ENCODE data around the gene TMEM190. TPM values are rescaled to one million over a fixed set of nuclear protein-coding genes. Genes with fewer than 3 reads are reported as not detected.

TMEM190 gene
- total RNA-seq, 1 experiment from 2014 or later = 0.74 TPM

DNA sequence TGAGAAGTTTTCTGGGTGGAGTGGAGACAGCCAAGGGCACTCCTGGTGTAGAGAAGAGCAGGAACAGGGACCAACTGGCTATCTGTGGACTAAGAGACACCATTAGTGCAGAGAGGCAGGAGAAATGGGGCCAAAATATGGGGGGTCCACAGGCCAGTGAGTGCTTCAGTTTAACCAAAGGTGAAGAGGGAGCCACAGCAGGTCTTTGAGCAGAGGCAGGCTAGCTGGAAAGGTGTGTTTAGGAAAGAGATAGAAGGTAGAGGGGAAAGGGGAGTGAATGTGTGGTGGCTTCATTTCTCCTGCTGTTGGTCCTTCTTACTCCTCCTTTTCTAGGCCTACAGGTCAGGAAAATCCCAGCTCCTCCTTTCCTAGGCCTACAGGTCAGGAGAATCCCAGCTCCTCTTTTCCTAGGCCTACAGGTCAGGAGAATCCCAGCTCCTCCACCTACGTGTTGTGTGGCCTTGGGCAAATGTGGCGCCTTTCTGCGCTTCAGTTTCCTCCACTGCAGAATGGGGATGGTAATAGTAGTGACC lies 6.0 kb downstream of the TMEM190 start:
- TF ChIP-seq POLR2AphosphoS5 (IDR thresholded peaks at IDR 0.05; ENCODE audit: low read depth, low read length) = no peak
- no peak for TF ChIP-seq TCF7L2 (IDR thresholded peaks at IDR 0.05; ENCODE audit: low read depth, low read length)
- TF ChIP-seq, protein P1, sequence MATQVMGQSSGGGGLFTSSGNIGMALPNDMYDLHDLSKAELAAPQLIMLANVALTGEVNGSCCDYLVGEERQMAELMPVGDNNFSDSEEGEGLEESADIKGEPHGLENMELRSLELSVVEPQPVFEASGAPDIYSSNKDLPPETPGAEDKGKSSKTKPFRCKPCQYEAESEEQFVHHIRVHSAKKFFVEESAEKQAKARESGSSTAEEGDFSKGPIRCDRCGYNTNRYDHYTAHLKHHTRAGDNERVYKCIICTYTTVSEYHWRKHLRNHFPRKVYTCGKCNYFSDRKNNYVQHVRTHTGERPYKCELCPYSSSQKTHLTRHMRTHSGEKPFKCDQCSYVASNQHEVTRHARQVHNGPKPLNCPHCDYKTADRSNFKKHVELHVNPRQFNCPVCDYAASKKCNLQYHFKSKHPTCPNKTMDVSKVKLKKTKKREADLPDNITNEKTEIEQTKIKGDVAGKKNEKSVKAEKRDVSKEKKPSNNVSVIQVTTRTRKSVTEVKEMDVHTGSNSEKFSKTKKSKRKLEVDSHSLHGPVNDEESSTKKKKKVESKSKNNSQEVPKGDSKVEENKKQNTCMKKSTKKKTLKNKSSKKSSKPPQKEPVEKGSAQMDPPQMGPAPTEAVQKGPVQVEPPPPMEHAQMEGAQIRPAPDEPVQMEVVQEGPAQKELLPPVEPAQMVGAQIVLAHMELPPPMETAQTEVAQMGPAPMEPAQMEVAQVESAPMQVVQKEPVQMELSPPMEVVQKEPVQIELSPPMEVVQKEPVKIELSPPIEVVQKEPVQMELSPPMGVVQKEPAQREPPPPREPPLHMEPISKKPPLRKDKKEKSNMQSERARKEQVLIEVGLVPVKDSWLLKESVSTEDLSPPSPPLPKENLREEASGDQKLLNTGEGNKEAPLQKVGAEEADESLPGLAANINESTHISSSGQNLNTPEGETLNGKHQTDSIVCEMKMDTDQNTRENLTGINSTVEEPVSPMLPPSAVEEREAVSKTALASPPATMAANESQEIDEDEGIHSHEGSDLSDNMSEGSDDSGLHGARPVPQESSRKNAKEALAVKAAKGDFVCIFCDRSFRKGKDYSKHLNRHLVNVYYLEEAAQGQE (IDR thresholded peaks at IDR 0.05; ENCODE audit: insufficient read depth in 1 of 2, low read depth in 2 of 2, low read length in 1 of 2) = no peak
- no peak for TF ChIP-seq SIN3A (IDR thresholded peaks at IDR 0.05; ENCODE audit: borderline replicate concordance, insufficient read depth, low read depth, low read length)
- TF ChIP-seq, protein P2, sequence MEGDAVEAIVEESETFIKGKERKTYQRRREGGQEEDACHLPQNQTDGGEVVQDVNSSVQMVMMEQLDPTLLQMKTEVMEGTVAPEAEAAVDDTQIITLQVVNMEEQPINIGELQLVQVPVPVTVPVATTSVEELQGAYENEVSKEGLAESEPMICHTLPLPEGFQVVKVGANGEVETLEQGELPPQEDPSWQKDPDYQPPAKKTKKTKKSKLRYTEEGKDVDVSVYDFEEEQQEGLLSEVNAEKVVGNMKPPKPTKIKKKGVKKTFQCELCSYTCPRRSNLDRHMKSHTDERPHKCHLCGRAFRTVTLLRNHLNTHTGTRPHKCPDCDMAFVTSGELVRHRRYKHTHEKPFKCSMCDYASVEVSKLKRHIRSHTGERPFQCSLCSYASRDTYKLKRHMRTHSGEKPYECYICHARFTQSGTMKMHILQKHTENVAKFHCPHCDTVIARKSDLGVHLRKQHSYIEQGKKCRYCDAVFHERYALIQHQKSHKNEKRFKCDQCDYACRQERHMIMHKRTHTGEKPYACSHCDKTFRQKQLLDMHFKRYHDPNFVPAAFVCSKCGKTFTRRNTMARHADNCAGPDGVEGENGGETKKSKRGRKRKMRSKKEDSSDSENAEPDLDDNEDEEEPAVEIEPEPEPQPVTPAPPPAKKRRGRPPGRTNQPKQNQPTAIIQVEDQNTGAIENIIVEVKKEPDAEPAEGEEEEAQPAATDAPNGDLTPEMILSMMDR (IDR thresholded peaks at IDR 0.05) = no peak
- intact Hi-C loops (cut with micrococcal nuclease; ENCODE audit: unreplicated experiment) (no loop called here), in situ Hi-C loops (cut with HindIII; ENCODE audit: low pct_unique_long_range_greater_than_20kb, low sequenced_read_pairs) (no loop called here)
- Histone ChIP-seq H3K27ac (ENCODE audit: low read length) (peak overlapping the region; percentile 45; the same call in 1 of the 2 replicates), H3K9me3 (ENCODE audit: control insufficient read depth, insufficient read depth, low read depth, low read length) (no peaks in the 10 kb centered on the region), H3K36me3 (ENCODE audit: control insufficient read depth, insufficient read depth, low read length) (peaks cover 9% of the 10 kb centered on the region), H3K4me1 (ENCODE audit: control insufficient read depth, insufficient read depth, low read length) (peaks cover 19% of the 10 kb centered on the region), H3K4me3 (ENCODE audit: low read depth in 2 of 2, low read length in 2 of 2) (peak overlapping the region in 1 of 2 experiments; percentile 55; a peak in 1 of 4 replicates), H3K27me3 (ENCODE audit: control insufficient read depth, insufficient read depth, low read length) (no peaks in the 10 kb centered on the region)
- no TSS peak for BruUV-seq (replicated peaks)
- no peak for DNase-seq (ENCODE audit: low read depth, low spot score)
- POLR2A ChIA-PET = no interaction called here
- ATAC-seq = no peak
- CTCF ChIA-PET = no interaction called here

DNA sequence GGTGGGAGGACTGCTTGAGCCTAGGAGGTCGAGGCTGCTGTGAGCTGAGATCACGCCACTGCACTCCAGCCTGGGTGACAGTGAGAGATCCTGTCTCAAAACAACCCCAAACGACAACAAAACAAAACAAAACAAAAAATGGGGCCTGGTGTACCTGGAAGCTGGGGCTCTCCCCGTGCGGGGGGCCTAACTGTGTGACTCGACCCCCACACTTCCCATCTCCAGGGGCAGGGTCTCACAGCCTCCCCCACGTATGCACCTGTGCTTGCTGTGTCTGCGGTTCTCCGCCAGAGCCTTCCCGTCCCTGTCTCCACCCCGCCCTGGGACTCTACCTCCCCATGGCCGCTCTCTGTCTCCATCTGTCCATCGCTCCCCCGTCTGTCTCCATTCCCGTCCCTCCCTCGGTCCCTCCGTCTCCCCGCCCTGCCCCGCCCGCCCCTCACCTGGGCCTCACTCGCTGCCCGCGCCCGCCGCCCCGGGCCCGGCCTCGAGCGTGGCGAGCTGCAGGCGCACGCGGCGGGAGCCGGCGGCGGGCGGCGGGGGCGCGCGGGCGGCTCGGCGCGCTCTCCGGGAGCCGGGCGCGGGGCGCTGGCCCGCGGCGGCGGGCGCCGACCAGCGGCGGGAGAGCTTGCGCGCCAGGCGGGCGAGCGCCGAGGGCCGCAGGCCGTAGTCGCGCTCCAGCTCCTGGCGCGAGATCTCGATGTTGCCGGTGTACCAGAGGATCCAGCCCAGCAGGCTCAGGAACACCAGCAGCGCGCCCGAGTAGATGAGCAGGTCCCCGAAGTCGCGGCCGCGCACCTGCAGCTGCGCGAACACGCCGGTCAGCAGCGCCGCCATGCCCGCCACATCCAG lies 6.9 kb downstream of the TMEM190 start:
- no peak for DNase-seq (ENCODE audit: low read depth, low spot score)
- intact Hi-C loops (cut with micrococcal nuclease; ENCODE audit: unreplicated experiment) = no loop called here
- Histone ChIP-seq H3K4me3 (ENCODE audit: low read depth in 2 of 2, low read length in 2 of 2) (peak overlapping the region; percentile 75 to 98), H3K27ac (ENCODE audit: low read length) (peak overlapping the region; percentile 45), H3K9me3 (ENCODE audit: control insufficient read depth, insufficient read depth, low read depth, low read length) (no peaks in the 10 kb centered on the region), H3K36me3 (ENCODE audit: control insufficient read depth, insufficient read depth, low read length) (peaks cover 16% of the 10 kb centered on the region), H3K4me1 (ENCODE audit: control insufficient read depth, insufficient read depth, low read length) (peaks cover 21% of the 10 kb centered on the region), H3K27me3 (ENCODE audit: control insufficient read depth, insufficient read depth, low read length) (no peaks in the 10 kb centered on the region)
- ChIA-PET CTCF (interaction anchor here (0.5 to 1.4 kb wide), 8 partner anchors 71 to 908 kb away, joined by 3 to 7 read pairs (median 4); no protein-coding TSS in a partner anchor), POLR2A (interaction anchor here (0.6 to 1.4 kb wide), 3 partner anchors 44 to 434 kb away, joined by 3 to 7 read pairs (median 3); partner anchors contain the start of gene KMT5C)
- in situ Hi-C loops (cut with HindIII; ENCODE audit: low pct_unique_long_range_greater_than_20kb, low sequenced_read_pairs) = no loop called here
- TF ChIP-seq POLR2AphosphoS5 (IDR thresholded peaks at IDR 0.05; ENCODE audit: low read depth, low read length) (0 out of 2 replicates have a peak, but pooled peaks have one; percentile 48), SIN3A (IDR thresholded peaks at IDR 0.05; ENCODE audit: borderline replicate concordance, insufficient read depth, low read depth, low read length) (no peak)
- ATAC-seq = peak; percentile 63
- BruUV-seq (replicated peaks) = TSS peak; percentile 63
